Urothelium cell line (cell line): ENCODE data around the gene COPS4.
"Not testable (repeated sequence)": the region's sequence is repeated elsewhere in the genome, so short reads cannot be mapped to it uniquely, and the experiment has no call there.

Source experiments
- DNase-seq: peaks from one replicate; pipeline ENCODE4 v3.0.0; 2011; ENCODE audit warnings: low spot score, mixed read lengths
- FAIRE-seq: peaks from 2 replicates; lab custom pipeline; 2011; peaks lifted over from hg19 to GRCh38; lab: Jason Lieb, UNC

Gene COPS4

DNA sequence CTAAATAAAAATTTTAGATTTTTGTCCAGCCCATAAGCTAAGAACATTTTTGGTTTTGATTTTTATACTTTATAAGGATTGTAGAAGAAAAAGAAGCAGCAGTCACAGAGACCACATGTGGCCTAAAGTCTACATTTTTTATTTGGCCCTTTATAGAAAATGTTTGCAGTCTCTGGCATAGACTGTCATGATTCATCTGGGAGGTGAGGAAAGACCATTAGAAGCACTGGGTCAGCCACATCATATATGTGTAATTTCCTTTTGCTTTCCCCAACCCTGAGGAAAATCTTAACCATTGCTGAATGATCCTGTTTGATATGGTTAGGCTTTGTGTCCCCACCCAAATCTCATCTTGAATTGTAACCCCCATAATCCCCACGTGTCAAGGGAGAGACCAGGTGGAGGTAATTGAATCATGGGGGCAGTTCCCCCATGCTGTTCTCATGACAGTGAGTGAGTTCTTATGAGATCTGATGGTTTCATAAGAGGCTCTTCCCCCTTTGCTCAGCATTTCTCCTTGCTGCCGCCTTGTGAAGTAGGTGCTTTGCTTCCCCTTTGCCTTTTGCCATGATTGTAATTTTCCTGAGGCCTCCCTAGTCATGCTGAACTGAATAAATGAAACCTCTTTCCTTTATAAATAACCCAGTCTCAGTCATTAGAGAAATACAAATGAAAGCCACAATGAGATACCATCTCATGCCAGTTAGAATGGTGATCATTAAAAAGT, 12.1 kb upstream of the COPS4 start:
- DNase-seq = no peak
- no peak for FAIRE-seq

DNA sequence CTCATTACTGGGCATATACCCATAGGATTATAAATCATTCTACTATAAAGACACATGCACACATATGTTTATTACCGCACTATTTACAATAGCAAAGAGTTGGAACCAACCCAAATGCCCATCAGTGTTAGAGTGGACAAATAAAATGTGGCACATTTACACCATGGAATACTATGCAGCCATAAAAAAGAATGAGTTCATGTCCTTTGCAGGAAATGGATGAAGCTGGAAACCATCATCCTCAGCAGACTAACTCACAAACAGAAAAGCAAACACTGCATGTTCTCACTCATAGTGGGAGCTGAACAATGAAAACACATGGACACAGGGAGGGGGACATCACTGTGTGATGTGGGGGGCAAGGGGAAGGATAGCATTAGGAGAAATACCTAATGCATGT, 11.4 kb upstream of the COPS4 start:
- not testable (repeated sequence) for FAIRE-seq, DNase-seq

DNA sequence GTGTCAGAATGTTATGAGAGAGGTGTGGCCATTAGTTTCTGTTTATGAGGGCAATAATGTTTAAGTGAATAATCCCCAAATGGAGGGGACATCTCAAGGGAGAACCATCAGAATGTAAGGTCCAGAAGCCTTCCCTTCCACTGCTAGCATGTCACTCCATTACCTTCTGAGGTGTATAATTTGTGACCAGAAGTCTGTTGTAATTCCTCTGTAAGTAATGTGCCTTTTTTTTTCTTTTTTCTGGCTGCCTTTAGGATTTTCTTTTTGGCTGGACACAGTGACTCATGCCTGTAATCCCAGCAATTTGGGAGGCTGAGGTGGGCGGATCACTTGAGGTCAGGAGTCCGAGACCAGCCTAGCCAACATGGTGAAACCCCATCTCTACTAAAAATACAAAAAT, 10.8 kb upstream of the COPS4 start:
- FAIRE-seq (no peak), DNase-seq (no peak)

DNA sequence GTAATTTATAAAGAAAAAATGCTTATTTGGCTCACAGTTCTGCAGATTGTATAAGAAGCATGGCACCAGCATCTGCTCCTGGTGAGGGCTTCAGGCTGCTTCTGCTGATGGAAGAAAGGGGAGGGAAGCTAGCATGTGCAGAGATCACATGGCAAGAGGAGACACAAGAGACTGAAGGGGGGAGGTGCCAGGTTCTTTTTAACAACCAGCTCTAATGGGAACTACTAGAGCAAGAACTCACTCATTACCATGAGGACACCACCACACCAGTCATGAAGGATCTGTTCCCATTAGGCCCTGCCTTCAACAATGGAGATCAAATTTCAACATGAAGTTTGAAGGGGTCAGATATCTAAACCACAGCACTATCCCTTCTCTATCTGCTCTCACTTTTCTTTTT, 9.4 kb upstream of the COPS4 start:
- DNase-seq = no peak
- FAIRE-seq = no peak

DNA sequence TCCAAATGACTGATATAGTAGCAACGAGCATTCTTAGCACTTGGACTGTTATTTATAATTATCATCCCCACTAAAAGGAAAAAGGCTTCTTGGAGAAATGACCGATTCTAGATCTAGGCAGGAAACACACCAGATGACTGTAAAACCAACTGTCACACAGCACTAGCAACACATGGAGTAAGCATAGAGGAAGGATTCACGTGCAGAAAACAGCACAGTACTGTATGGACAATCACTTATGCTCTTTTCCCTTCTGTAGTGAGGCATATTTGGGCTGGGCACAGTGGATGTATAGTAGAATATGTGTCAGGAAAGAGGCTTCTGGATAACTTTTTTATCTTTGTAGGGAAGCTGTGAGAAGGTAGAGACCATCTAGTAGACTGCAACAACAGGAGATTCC, 6.0 kb upstream of the COPS4 start:
- FAIRE-seq = no peak
- DNase-seq = no peak

DNA sequence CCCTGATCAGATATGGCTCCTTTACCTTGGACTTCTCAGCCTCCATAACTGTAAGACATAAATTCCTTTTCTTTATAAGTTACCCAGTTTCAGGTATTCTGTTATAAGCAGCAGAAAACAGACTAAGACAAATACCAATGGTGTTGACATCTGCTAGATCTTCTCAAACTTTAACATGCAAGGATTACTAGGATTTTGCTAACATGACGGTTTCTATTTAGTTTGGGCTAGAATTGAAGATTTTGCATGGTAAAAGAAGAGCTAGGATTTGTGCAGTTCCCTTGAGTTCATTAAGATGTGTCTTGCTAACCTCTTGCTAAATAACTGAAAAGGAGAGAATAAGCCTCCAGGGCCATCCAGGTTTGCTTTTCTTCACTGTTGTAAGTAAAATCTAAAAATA, 5.3 kb upstream of the COPS4 start:
- no peak for DNase-seq
- no peak for FAIRE-seq

DNA sequence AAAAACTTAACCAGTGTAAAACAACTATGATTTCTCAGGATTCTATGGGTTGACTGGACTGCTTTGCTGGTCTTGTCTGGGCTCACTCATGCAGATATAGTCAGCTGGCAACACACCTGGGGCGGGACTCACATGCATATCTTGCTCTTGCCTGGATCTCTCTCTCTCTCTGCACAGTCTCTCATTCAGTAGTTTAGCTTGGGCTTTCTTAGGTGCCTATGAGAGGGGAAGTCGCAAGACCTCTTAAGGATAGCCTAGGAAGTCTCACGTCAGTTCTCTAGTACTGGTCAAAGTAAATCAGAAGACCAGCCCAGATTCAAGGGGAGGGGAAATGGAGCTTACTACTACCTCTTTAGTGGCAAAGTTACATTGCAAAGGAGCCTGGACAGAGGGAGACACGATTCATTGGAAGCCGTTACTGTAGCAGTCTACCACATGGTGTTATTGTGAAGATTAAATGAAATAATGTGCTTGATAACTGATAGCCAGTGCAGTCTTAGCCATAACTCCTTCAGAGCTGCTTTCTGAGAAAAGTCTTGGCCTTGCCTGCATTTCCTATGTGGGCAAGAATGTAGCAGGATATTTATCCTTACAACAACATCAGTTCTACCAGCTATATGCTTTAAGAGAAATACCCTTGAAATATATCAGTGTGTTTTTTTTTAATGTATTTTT, 2.1 kb downstream of the COPS4 start:
- FAIRE-seq (no peak), DNase-seq (no peak)

DNA sequence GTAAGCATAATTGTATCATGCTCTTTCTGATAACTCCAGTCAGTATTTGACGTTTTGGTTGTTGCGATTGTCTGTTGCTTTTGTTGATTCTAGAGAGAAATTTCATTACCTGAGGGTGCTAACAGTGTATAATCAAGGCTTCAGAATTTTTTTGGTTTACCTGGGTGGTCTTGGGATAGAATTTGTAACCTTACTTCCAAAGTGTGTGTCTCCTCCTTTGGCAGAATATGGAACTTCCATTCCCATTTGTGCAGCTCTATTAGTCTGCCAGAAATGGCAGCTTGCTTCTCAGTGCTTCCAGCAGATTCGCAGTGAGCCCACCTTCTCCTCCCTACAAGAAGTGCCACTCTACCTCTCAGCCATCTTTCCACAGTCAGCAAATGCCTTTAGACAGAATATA, 5.3 kb downstream of the COPS4 start:
- FAIRE-seq = no peak
- DNase-seq = no peak

DNA sequence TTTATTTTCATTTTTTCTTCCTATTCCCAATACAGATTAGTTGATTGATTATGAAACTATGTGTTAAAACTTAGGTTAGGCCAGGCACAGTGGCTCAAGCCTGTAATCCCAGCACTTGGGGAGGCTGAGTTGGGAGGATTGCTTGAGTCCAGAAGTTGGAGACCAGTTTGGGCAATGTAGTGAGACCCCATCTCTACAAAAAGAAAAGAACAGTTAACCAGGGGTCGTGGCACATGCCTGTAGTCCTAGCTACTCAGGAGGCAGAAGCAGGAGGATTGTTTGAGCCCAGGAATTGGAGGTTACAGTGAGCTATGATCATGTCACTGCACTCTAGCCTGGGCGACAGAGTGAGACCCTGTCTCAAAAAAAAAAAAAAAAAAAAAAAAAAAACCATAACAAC, 8.2 kb downstream of the COPS4 start:
- not testable (repeated sequence) for FAIRE-seq, DNase-seq

DNA sequence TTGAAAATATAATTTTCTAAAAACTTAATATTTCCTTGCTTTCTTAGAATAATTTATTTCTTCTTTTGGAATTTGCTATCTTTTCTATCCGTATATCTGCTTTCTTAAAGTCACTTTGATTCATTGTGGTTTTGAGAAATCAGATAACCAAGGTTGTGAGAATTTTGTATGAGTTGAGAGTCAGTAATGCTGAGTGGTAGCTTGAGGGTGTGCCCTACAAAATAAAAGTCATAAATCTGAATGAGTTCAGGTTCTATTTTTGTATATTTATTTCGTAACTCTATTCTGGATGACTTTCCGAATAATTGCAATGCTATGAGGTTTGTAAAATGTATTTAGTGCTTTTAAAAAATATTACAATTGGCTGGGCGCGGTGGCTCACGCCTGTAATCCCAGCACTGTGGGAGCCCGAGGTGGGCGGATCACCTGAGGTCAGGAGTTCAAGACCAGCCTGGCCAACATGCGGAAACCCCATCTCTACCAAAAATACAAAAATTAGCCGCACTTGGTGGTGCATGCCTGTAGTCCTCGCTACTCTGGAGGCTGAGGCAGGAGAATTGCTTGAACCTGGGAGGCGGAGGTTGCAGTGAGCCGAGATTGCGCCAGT, 8.9 kb downstream of the COPS4 start:
- DNase-seq (no peak), FAIRE-seq (no peak)

DNA sequence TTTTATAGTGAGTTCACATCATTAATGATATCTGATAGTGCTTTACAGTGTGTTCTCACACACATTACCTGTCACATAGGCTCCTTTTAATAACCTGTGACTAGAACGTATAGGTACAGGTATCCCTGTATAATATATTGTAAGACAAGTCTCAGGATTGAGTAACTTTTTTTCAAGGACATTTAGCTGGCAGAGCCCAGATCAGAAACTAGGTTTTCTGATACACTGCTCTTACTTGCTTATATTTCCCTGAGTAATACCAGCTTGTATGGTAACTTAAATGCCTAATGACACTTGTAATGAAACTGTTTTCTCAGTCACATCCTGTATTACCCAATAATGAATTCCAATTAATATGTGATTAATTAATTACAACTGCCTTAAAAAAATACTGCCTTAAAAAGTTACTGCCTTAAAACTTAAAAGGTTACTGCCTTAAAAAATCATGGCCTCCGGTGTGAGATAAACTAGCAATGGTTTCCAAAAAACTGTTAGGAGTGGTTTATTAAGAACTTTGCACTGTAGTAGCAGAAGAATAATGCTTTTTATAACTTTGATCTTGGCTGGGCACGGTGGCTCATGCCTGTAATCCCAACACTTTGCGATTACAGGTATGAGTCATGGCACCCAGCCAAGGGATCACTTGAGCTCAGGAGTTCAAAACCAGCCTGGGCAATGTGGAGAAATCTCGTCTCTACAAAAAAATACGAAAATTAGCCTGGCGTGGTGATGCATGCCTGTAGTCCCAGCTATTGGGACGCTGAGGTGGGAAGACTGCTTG, 11.9 kb downstream of the COPS4 start:
- no peak for FAIRE-seq

DNA sequence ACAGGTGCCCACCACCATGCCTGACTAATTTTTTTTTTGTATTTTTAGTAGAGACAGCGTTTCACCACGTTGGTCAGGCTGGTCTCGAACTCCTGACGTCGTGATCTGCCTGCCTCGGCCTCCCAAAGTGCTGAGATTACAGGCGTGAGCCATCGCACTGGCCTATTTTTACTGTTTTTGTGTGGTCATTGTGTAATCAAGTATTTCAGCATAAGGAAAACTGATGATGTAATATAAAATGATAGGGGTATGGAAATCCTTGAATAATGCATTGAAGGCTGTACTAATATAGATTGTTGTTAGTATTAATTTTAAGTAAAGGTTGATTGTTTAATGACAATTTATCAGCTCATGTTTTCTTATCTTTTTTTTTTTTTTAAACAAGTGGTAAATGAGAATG, 13.8 kb downstream of the COPS4 start:
- not testable (repeated sequence) for FAIRE-seq

More for the DNA sequence above, 11.9 kb downstream of the COPS4 start:
- no peak for DNase-seq

DNA sequence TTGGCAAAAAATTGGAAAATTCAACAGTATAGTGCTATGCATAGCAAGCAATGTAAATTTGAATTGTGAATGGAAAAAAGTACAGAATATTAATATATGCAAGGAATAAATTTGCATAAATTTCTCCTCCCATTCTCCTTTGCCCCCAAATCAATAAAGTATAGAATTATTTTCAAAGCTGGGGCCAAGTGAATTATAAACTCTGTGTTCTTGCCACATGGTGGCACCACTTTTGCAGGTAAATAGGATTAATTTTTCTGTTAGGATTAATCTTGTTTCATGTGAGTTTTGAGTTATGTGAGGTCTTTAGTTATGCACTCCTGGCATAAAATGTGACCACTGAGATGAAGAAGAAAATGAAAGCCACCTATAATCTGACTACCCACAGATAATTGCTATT, 19.9 kb downstream of the COPS4 start:
- FAIRE-seq = no peak
- peak; percentile 7 for DNase-seq

More for the DNA sequence above, 13.8 kb downstream of the COPS4 start:
- not testable (repeated sequence) for DNase-seq

DNA sequence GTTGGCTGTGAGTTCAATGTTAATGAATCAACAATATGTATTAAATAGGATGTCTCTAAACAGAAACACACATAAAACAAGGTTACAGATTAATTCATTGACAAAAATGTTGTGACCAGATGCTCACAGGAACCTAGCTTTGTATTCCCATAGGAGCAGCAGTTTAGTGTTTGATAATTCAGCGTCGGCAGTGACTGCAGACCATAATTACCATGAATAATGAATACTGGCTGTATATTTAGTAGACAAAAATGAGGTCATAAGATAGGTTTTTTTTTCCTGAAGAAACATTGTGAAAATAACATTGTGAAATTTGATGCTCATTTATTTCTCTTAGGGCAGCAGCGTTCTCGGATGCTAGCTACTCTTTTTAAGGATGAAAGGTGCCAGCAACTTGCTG, 27.8 kb downstream of the COPS4 start:
- DNase-seq = no peak
- FAIRE-seq = no peak

DNA sequence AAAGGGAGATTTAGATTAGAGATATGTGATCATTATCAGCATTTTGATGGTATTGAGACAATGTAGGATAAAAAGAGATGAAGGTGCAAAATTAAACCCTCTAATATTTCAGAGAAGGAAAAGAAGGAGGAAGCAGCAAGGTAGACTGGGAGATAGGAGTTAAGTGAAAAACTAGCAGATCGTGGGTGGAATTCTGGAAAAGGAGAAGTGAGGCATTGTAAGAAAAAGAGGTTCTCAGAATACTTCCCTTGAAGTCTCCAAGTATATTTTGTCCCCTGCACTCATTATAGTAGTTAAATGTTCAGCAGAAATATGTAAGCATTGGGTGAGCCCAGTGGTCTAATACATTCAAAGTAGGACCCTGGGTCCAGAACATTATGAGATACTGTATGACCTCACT, 30.3 kb downstream of the COPS4 start:
- no peak for FAIRE-seq
- no peak for DNase-seq

DNA sequence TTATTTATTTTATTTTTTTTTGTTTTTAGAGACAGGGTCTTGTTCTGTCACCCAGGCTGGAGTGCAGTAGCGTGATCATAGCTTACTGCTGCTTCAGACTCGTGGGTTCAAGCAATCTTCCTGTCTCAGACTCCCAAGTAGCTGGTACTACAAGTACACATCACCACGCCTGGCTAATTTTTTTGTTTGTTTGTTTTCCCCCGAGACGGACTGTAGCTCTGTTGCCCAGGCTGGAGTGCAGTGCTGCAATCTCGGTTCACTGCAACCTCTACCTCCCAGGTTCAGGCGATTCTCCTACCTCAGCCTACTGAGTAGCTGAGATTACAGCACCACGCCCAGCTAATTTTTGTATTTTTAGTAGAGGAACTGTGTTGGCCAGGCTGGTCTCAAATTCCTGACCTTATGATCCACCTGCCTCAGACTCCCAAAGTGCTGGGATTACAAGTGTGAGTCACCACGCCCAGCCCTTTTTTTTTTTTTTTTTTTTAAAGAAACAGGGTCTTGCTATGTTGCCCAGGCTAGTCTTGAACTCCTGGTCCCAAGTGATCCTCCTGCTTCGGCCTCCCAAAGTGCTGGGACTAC, 32.2 kb downstream of the COPS4 start:
- no peak for DNase-seq
- no peak for FAIRE-seq

DNA sequence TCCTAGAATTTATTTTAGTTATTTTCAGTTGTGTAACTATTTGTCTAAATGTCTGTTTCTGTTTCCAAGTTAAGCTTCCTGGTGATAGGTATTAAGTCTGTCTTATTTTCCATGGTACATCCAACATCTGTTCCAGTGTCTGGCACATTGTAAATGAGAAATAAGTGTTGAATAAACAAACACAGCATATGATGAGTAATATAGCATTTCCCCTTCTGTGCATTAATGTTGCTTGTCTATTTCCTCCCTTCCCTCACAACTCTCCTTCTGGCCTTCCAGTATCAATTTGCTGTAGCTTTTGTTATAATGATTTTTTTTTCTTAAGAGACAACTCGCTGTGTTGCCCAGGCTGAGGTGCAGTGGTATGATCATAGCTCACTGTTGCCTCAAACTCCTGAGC, 36.1 kb downstream of the COPS4 start:
- DNase-seq (no peak), FAIRE-seq (no peak)

DNA sequence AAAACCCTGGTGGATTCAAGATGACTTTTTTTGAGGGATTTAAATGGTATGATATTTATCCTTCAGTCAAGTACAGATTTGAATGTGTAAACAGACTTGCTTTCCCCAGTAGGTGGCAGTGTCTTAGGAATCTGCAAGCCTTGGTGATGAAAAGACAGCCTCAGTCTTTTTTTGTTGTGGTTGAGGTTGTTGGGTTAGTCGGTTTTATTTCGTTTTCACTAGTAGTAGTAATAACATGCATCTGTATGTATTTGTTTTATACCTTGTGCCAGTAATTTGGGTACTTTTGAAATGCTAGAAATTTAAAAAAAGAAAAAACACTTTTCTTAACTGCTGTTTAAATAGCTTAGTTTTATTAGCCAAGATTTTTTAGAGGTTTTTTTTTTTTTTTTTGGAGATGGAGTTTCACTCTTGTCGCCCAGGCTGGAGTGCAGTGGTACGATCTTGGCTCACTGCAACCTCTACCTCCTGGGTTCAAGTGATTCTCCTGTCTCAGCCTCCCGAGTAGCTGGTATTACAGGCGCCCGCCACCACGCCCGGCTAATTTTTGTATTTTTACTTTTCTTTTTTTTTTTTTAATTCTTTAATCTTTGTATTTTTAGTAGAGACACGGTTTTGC, 39.2 kb downstream of the COPS4 start:
- FAIRE-seq (no peak), DNase-seq (peak; percentile 60)

DNA sequence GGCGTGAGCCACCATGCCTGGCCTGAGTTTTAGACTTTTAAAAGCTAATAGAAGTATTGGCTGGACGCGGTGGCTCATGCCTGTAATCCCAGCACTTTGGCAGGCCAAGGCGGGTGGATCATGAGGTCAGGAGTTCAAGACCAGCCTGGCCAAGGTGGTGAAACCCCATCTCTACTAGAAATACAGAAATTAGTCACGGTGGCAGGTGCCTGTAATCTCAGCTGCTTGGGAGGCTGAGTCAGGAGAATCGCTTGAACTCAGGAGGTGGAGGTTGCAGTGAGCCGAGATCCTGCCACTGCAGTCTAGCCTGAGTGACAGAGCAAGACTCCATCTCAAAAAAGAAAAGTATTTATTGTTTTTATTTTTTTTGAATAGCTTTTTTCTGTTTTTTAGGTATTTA, 39.8 kb downstream of the COPS4 start:
- FAIRE-seq, DNase-seq: not testable (repeated sequence)

DNA sequence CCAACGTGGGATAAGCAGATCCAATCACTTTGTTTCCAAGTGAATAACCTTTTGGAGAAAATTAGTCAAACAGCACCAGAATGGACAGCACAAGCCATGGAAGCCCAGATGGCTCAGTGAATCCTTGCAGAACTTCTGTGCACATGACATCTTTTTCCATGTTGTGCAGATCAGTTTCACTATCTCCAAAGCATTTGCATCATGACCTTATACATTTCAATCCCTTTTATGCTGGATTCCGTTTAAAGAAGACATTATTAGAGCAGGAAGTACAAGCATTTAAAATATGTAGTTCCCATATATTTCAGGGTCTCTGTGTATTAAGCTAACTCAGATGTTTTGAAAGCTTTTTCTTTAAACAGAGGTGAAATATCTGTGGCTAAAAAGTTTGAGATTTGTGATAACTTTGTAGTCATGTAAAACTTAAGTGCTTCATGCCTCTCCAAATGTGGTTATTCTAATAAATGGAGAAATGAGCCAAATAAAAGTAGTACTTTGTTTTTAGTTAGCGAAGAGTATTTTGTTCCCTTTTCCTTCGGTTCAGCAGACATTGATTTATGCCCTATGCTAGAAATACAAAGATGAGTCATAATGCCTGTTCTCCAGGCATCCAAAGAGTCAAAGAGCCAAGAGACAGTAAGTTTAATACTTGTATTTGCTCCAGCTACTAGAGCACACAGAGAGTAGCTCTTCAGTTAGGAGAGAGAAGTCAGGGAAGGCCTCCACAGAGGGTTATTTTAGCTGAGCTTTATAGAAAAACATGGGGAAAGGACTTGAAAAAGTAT, 40.5 kb downstream of the COPS4 start:
- FAIRE-seq (no peak), DNase-seq (peak; percentile 14)
